ENCODE results near the gene LPP.

DNA sequence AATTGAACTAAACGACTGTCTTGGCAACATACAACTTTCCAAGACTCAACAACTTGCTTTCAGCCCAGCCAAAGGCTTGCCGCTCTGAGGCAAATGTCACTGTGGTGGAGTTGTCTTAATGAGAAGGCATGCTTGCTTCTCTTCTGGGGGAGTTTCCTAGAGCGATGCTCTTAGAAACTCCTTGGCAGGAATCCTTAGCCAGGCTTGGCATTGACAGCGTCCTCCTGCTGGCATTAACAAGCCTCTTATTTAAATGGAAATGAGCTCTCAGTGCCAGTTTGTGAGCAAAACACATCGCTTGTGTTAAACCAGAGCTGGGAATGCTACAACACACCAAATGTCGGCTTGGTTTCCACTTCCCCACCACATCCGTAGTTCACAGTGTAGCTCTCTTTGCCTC, 752.3 kb downstream of the LPP start:
- TF ChIP-seq, protein P1, sequence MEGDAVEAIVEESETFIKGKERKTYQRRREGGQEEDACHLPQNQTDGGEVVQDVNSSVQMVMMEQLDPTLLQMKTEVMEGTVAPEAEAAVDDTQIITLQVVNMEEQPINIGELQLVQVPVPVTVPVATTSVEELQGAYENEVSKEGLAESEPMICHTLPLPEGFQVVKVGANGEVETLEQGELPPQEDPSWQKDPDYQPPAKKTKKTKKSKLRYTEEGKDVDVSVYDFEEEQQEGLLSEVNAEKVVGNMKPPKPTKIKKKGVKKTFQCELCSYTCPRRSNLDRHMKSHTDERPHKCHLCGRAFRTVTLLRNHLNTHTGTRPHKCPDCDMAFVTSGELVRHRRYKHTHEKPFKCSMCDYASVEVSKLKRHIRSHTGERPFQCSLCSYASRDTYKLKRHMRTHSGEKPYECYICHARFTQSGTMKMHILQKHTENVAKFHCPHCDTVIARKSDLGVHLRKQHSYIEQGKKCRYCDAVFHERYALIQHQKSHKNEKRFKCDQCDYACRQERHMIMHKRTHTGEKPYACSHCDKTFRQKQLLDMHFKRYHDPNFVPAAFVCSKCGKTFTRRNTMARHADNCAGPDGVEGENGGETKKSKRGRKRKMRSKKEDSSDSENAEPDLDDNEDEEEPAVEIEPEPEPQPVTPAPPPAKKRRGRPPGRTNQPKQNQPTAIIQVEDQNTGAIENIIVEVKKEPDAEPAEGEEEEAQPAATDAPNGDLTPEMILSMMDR (optimal IDR thresholded peaks at IDR 0.05 in 1 of 3, IDR thresholded peaks at IDR 0.05 in 1 of 3, conservative IDR thresholded peaks at IDR 0.05 in 1 of 3; ENCODE audit: extremely low read depth in 1 of 3, insufficient read depth in 2 of 3, low read length in 3 of 3): no peak
- no peak for TF ChIP-seq EZH2 (IDR thresholded peaks at IDR 0.05; ENCODE audit: low read length)

All from keratinocyte (primary cell).